Measurements from ENCODE around the gene KCNN3.

Gene KCNN3

DNA sequence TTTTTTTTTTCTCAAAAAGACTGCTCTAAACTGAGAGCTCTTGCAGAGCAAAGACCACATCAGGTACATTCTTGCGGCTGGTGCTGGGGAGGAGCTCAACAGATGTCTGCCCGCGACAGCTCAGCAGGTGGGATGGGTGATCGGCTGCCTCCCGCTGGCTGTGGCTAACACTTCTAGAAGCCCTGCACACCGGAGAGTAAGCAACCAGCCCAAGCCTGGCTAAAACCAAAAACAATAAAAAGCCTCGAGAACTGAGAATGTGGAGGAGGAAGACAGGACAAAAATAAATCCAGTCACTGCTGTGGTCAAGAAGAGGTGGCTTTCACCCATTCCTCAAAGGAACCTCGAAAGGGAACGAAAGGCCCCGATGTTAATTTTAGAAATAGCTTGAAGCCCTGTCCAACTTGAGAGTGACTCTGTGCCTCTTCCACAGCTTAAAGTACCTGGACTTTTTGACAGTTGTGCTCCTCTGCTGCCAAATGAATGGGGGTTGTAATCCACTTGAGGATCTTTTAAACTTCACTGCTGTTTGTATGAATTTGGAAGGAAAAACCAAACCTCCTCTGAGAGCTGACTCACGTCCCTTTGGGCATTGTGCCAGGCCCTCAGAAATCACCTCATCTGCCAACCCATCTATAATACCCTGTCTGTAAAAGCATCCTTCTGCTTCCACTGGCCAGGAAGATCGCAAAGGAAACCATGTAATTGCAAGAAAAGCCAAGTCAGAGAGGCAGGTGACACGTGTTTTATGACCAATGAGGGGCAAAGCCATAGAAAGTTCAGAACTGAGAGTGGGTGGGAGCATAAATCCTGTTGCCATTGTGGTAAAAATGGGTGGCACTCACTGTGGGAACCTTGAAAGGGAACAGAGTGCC, 78.6 kb downstream of the KCNN3 start:
- peak; percentile 45 for DNase-seq

DNA sequence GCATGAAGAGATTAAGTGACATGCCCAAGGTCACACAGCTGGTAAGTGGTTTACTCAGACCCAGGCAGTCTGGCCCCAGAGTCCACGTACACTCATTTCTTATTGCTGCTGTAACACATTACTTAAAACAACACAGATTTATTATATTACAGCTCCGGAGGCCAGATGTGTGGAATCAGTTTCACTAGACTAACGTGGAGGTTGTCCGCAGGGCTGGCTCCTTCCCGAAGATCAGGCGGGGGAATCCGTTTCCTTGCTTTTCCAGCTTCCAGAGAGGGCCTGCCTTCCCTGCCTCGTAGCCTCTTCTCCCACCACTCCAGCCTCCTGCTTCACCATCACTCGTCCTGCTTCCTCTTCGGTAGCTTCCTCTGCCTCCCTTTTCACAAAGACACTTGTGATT, 81.2 kb downstream of the KCNN3 start:
- no peak for DNase-seq

DNA sequence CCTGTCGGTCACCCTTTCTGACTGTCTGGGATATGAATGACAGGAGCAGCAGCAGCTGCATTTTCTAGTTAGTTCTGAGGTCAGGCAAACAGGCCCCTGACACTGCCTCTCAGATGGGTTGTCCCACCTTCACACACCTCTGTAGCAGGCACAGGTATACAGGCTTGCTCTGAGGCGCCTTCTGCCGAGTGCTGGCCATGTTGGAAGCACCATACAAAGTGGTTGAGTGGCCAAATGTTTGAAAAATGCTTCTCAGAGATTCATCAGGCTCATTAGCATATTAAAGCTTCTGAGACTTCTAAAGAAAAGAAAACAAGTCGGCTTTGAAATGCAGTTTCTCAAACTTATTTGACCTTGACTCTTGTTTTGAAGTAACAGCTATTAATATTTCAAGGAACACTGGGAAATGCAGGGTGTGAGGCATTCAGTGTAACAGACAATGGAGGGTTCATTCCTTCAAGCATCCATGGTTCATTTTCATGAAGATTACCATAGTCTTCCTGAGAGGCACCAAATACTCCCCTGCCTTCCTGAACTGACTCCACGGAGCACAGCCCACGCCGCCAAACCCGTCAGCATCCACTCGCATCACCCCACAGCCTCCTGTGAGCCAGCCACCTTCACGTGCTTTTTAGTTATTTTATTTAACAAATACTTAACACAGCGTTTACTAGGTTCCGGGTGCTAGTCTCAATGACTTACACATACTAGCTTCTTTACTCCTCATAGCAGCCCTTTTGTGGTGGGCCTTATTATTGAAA, 81.8 kb downstream of the KCNN3 start:
- DNase-seq: no peak

DNA sequence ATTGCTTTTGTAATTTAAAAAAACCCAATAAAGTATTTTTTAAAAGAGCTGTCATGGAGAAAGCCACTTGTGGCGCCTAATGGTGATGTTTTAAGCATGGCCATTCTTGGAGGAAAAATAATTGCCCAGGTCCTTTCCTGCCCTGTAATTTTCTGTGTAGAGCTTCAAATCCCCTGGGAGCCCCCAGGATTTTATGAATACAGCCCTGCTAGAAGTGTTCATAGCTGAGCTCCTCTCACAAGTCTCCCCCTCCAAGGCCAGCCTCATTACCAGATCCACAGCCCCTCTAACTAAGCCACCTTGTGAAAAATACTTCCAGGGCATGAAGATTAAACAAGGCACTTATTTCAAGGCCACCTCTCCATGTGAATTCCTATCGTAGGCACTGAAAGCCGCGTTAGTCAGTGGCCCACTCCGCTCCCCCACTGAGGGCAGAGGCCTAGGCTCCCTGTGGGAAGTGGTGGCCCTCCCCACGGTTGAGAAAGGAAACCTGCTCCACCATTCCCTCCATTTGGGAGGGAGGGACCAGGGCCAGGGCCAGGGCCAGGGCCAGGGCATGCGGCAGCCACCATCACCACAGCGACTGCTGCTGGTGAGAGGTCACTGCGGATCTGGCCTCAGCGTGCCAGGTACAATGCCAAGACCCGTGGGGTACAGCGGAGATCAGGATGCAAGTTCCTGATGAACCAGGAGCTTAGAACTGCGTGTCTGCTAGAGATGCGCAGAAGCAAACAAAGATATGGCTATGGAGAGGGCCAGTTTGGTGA, 83.1 kb downstream of the KCNN3 start:
- no peak for DNase-seq

DNA sequence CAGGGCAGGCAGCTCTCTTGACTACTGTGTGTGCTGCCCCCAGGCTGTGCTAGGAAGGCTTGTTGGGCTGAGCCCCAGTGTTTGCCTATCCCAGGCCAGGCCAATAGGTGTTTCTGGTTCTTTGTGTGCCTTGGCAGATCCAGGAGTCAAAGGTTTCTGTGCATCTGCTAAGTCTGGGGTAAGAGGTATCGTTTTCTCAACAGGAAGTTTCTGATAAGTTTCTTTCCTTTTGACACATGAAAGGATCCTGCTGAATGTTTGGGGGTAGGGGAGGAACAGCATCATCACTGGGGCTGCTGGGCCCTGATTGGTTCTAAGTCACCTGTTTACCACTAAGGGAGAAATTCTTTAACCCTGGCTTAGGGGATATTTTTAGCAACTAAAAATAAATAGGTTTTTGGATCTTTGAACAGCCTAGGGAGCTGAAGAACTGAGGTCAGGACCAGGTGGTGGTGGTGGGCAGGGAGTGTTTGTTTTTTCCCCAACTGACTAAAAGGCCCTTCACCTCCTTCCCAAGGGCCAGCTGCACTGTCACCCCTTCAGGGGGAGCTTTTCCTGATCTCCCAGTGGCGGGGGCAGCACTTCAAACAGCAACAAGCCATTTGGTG, 85.1 kb downstream of the KCNN3 start:
- DNase-seq: no peak

DNA sequence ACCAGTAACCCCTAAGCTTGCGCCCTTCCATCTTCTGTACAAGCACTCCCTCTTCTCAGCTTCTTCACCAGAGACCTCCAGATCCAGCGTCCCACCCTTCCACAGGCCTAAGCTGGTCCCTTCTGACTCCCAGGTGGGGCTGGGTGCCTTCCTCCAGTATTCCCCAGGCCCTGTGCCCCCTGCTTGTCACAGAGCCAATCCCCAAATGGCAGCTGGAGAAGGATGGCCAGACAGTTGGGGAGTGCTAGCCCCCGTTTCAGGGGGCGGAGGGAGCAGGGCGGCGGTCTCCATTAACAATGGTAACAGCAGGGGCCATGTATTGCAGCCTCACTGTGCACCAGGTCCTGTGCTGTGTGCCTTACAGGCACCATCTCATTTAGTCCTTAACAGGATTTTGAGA, 85.7 kb downstream of the KCNN3 start:
- DNase-seq: no peak

DNA sequence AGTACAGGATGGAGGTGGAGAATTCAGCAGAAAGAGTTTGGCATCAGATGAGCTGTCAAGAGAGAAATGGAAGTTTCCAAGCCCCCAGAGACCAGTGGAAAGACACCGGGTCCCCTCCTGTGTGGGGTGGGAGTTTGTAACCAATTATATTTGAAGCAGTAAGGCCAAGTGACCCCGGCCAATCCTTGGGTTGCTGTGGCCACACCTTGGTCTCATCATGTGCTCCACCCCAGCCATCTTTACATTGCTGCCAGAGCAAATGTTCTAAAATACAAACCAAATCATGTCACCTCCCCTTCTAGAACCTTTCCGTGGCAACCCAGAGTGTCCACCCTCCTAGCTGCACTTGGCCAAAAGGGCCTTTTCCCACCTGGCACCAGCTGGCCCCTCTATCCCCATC, 86.1 kb downstream of the KCNN3 start:
- DNase-seq: no peak

DNA sequence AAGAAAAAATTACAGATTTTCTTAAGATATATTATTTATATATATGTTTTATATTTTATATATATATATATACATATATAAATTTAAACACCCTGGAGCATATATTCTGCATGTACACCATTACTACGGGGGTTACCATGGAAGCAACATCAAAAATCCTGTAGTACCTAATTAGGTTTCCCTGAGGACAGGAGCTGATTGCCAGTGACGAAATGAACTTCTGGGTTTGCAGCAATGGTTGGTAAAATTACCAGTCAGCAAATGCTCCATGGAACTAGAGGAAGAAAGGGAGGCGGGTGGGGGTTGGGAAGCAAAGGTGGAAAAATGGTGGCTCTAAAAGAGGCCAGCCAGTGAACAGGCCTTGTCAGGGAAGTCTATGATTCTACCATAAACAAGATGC, 89.5 kb downstream of the KCNN3 start:
- DNase-seq: no peak

DNA sequence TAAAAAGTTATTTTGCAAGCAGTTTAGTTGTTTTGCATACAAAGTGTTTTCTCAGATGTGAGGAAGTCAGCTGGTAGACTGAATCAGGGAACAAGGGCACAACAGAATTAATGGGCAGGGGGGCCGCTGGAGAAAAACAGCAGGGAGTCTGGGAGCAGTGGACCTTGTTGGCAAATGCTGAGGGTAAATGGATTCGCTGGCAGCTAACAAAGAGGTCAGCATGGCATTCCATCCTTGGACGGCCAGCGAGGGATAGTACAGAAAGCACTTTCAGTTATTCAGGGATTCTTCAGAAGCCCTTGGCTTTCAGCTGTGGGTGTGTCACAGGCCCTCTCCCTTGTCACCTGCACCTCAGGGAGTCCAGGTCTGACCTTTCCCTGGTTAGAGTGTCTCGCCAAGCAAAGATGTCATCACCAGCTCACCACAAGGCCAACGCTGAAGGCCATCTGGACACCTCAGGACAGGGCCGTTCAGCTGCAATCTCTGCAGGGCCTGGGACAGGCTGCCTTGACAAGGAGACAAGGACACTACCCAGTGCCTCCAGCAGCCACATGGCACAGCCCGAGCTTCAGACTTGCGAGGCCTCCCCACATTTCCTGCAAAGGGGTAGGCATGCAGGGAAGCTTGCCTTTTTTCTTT, 90.4 kb downstream of the KCNN3 start:
- DNase-seq: no peak

DNA sequence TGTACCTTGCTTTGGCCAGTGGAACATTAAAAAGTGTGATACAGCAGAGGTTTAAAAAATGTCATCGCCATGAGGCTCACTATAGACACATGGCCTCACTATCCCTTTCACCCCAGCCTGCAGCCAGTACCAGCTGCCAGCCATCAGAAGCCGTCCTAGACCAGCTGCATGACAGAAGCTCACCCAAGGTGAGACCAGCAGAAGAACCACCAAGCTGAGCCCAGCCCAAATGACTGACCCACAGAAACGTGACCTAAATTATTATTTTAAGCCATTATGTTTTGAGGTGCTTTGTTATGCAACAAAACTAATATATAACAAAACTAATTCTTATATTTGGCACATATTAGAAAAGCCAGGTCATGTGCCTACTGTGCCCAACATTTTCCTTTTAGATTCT, 91.1 kb downstream of the KCNN3 start:
- DNase-seq: no peak

DNA sequence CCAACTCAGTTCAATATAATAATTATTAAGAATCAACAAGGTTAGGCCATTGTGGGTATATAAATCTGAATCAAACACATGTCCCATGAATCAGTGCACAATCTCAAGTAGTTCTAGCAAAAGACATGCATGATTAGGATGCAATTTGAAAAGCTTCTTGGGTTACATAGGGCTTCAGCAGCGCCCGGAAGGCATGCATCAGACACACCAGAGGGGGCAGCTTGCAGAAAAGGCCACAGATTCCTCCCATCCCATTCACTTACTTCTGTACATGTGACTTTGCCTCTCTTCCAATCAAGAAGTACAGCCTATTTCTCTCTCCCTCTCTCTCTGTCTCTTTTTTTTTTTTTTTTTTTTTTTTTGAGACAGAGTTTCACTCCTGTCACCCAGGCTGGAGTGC, 91.8 kb downstream of the KCNN3 start:
- DNase-seq: no peak

DNA sequence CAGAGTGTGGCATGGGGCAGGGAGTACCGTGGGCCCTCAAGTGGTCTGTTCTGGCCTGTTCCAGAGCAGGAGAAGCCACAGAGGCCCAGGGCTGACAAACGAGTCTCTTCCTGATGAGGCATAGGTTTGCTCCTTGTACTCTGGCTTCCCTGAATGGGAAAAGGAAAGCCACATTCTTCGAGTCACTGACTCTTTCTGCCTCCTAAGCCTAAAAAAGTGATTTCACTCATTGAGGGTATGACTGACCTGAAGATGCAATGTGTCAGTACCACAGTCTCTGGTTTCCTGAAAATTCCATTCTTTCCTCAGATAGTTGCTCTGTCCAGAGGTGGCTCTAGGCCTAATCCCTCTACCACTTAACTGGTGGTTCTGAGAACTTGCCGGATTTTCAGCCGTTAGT, 92.3 kb downstream of the KCNN3 start:
- no peak for DNase-seq

DNA sequence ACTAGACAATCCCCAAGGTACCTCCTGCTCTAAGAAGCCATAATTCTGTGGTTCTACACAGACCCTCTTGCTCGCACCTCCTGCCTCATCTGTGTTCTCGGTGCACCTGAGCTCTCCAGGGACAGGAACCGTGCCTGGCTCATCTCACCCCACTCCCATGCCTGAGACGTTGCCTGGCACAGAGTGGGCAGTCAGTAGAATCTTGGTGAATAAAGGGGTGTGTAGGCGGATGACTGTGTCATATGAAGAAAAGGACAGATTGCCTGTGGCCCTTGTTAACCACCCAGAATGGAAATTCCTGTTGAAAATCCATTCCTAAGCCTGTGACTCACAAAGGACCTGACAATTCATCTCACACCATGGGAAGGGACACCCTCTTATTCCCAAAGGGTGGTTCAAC, 92.9 kb downstream of the KCNN3 start:
- DNase-seq: no peak

DNA sequence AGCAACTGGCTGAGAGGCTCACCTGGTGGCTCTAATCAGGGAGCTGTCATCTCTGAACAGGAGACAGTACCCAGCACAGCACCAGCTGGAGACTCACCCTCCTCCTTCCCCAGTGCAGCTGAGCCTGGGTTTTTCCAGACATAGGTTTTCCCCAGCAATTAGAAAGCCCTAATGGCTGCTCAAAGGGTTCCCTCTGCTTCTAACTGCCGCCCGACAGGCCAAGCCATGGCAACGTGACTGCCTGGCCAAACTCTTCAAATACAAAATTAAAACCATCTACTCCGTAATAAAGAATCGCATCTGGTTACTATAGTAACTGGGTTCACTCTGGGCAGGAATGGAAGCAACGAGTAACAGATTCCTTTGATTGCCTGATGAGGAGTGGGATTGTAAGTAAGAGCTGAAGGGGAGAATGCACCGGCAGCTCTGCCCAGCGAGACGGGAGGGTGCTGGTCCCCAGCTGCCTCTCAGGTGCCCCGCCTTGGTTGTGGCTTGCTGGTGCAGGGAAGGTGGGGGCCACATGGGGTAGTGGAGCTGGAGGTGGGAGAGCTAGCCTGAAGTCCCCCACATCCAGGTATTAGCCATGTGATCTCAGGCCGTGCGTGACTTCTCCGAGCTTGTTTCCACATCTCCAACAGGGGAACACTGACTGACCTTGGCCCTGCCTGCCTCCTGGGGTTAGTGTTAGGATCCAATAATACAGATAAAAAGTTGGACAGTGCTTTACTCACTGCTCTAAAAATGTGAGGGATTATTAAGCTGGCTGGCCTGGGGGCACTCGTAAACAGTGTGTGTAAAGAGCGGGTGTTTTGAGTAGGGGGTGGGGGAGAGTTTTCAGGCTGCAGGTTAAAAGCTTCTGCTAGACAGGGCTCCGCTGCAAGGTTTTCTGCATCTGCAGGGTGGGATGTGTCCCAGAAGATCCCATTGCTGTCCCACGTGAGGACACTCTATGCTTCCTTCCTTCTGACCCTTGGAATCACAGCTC, 94.2 kb downstream of the KCNN3 start:
- DNase-seq: peak; percentile 51

DNA sequence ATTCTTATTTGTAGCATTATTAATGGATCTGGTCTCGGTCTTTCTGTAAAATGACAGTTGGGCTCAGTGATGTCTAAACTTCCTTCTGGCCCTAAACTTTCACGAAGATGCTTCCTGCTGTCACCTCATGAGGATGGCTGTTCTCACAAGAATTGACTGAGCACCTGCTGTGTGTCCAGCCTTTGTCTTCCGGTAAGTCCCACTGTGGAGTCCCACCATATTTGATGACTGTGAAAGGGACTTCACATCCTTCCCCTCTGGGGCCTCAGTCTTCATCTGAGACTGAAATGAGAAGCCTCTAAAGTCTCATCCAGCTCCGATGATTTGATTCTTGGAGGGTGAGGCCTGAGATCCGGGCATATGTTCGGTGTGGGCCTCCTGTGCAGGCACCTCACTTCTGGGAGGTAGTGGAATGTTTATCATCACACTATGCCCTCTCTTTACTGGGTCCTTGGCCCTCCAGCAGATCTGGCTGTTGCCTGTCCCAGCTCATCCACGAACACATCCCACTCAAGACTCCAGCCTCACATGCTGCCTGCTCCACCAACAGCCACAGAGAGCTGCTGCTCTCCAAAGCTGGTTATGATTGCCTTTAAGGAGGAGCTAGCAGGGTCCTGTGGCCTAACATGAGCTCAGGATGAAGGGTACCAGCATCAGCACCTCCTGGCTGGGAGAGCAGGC, 95.8 kb downstream of the KCNN3 start:
- no peak for DNase-seq

DNA sequence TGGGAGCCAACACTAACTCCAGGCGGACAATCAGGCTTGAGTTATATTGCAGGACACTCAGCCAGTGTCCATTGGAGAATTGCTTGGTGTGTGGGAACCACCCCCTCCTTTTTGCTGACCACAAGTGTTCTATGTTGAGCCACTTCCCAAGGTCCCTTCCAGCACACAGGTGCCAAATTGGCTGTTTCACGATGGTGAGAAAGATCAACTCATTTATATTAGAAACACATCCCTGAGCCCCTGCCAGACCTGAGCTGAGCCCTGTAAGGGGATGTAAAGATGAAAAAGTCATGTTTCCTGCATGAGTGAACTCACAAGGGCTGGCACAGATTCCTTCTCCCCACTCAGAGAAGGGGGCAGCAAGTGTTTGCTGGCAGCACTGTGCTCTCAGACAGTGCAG, 96.5 kb downstream of the KCNN3 start:
- no peak for DNase-seq

DNA sequence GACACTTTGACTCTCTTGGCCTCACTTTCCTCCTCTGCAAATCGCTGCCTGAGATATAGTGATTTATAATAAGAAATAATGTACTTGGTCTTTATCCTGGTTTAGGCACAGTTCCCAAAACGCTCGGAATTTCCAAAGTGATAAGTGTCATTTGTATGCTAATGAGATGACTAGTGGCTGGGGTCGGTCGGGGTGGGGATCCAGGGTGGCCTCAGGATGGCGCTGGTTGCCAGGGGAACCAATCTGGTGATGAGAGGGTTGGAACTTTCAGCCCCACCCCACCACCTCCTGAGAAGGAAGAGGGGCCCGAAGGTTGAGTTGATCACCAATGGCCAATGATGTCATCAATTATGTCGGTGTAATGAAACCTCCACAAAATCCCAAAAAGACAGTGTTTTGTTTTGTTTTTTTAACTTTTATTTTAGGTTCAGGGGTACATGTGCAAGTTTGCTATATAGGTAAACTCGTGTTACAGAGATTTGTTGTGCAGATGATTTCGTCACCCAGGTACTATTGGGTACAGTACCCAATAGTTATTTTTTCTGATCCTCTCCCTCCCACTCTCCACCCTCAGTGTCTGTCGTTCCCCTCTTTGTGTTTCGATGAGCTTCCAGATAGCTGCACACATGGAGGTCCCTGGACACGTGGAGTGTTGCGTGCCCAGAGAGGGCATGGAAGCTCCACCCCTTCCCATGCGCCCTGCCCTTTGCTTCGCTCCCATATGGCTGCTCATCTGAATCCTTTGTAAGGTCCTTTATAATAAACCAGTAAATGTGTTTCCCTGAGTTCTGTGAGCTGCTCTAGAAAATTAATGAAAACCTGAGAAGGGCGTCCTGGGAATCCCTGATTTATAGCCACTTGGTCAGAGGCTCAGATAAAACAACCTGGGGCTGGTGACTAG, 97.2 kb downstream of the KCNN3 start:
- no peak for DNase-seq

DNA sequence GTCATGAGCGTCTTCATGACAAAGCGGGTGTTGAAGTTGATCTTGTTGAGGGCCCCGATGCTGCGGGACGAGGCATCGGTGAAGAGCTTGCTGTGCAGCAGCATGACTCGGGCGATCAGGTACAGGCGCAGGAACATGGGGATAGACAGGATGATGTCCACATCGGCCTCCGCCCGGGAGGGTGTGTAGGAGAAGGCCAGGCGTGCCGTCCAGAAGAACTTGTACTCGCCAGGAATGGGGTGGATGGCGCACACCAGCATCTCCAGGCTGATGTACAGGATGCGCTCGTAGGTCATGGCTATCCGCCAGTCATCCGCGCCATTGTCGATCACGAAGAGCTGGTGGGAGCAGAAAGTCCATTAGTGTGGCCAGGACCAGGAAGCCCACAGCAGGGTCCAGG, 98.0 kb downstream of the KCNN3 start:
- no peak for DNase-seq

DNA sequence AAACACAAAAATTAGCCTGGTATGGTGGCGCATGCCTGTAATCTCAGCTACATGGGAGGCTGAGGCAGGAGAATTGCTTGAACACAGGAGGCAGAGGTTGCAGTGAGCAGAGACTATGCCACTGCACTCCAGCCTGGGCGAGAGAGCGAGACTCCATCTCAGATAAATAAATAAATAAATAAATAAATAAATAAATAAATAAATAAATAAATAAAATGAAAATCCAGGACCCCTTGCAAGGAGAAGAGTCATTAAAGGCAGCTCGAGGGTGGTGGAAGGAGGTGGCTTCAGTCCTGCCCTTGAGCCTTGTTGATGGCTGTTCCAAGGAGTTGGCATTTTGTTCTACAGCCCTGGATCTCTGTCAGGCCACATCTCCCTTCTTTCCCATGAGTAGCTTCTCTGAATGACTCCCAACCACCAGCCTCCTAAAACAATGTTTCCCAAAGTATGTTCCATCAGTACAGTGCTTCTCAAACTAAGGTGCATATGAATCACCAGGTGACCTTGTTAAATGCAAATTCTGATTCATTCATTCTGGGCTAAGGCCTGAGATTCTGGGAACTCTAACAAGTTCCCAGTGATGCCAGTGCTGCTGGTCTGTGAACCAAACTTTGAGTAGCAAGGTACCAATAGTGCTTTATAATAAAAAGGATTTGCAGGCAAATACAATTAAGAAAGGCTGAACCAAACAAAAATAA, 99.0 kb downstream of the KCNN3 start:
- DNase-seq: no peak
